ENCODE results near the gene EMX2.

The EMX2 gene

GRCh38 chr10:117562896-117563737 is 20.6 kb downstream of the EMX2 start:
- Histone ChIP-seq H3K27ac (ENCODE audit: low read length) (no peak overlapping the region), H3K4me3 (ENCODE audit: low read length in 2 of 2) (no peak overlapping the region), H3K27me3 (ENCODE audit: control insufficient read depth in 1 of 2, insufficient read depth in 2 of 2, low read length in 2 of 2) (peaks cover 8 to 24% of the 10 kb centered on the region in 2 donors), H3K9me3 (ENCODE audit: control insufficient read depth in 2 of 2, low read length in 2 of 2) (no peaks in the 10 kb centered on the region), H3K9ac (ENCODE audit: low read length in 2 of 2) (no peak overlapping the region), H3K4me1 (ENCODE audit: control insufficient read depth, insufficient read depth, low read length) (no peaks in the 10 kb centered on the region), H3K36me3 (ENCODE audit: control insufficient read depth in 2 of 2, insufficient read depth in 2 of 2, low read length in 2 of 2) (no peaks in the 10 kb centered on the region)

DNA sequence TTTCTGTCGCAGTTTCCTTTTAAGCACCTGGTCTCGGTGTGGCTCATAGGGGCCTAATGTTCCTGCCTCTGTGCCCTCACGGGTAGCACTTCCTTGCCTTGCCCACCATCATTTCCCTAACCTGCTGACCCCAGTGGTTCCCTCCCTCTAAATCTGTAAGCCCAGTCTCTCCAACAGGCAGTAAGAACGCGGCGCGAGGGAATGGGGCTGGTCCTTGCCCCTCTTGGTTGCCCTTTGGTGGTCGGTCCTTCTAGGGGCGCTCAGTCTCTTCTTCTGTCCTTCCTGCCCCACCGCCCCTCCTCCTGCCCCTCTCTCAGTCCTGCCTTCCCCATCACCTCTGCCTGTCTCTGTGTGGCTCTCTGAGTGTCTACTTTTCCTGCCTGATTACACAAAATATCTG is 21.2 kb downstream of the EMX2 start:
- Histone ChIP-seq H3K4me1 (ENCODE audit: control insufficient read depth, insufficient read depth, low read length) (no peaks in the 10 kb centered on the region), H3K9ac (ENCODE audit: low read length in 2 of 2) (no peak overlapping the region), H3K36me3 (ENCODE audit: control insufficient read depth in 2 of 2, insufficient read depth in 2 of 2, low read length in 2 of 2) (no peaks in the 10 kb centered on the region), H3K4me3 (ENCODE audit: low read length in 2 of 2) (no peak overlapping the region), H3K27me3 (ENCODE audit: control insufficient read depth in 1 of 2, insufficient read depth in 2 of 2, low read length in 2 of 2) (peaks cover 8 to 22% of the 10 kb centered on the region in 2 donors), H3K9me3 (ENCODE audit: control insufficient read depth in 2 of 2, low read length in 2 of 2) (no peaks in the 10 kb centered on the region), H3K27ac (ENCODE audit: low read length) (no peak overlapping the region)

- Histone ChIP-seq H3K9me3 (ENCODE audit: control insufficient read depth in 2 of 2, low read length in 2 of 2) (no peaks in the 10 kb centered on the region), H3K36me3 (ENCODE audit: control insufficient read depth in 2 of 2, insufficient read depth in 2 of 2, low read length in 2 of 2) (no peaks in the 10 kb centered on the region), H3K9ac (ENCODE audit: low read length in 2 of 2) (no peak overlapping the region), H3K27me3 (ENCODE audit: control insufficient read depth in 1 of 2, insufficient read depth in 2 of 2, low read length in 2 of 2) (peaks cover 8 to 27% of the 10 kb centered on the region in 2 donors), H3K4me3 (ENCODE audit: low read length in 2 of 2) (no peak overlapping the region), H3K4me1 (ENCODE audit: control insufficient read depth, insufficient read depth, low read length) (no peaks in the 10 kb centered on the region), H3K27ac (ENCODE audit: low read length) (no peak overlapping the region)
Measured at GRCh38 chr10:117565068-117565467, 22.5 kb downstream of the EMX2 start.

GRCh38 chr10:117568334-117568733 is 25.8 kb downstream of the EMX2 start:
- Histone ChIP-seq H3K27ac (ENCODE audit: low read length) (no peak overlapping the region), H3K27me3 (ENCODE audit: control insufficient read depth in 1 of 2, insufficient read depth in 2 of 2, low read length in 2 of 2) (peaks cover 8 to 26% of the 10 kb centered on the region in 2 donors), H3K9ac (ENCODE audit: low read length in 2 of 2) (no peak overlapping the region), H3K9me3 (ENCODE audit: control insufficient read depth in 2 of 2, low read length in 2 of 2) (no peaks in the 10 kb centered on the region), H3K4me1 (ENCODE audit: control insufficient read depth, insufficient read depth, low read length) (no peaks in the 10 kb centered on the region), H3K4me3 (ENCODE audit: low read length in 2 of 2) (no peak overlapping the region), H3K36me3 (ENCODE audit: control insufficient read depth in 2 of 2, insufficient read depth in 2 of 2, low read length in 2 of 2) (no peaks in the 10 kb centered on the region)

DNA sequence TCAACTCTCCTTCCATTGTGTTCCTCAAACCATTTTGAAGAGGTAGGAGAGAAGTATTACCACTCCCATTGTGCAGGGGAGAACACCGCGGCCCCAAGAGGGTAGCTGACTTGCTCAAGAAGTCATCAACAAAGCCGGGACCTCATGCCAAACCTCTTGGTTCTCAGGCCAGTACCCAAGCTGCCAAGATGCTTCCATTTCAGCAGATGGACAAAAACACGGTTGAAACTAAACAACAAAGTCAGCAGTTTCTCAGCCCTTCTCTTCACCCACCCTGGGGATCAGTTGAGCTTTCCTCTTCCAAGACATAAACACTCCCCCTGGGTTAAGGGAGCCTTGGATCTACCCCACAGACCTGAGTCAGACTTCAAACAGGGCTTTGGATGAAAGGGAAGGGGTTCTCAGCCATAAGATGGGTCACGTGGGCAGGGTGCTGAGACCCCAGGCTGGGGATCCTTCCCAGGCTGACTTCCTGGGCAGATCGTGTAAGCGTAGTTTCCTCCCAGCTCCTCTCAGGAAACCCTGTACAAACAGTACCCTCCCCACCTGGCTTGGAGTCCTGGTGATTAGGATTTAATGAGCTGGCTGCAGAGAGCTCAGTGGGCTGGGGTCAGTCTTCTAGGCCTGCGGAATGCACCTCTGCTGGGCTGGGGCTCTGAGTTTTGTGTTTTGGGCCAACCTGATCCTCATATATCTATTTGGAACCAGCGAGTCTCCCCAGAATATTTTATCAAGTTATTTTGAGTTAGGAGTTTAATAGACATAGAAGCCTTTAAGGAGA is 27.3 kb downstream of the EMX2 start:
- no peaks in the 10 kb centered on the region for H3K36me3 ChIP-seq (ENCODE audit: control insufficient read depth in 2 of 2, insufficient read depth in 2 of 2, low read length in 2 of 2)
- H3K9me3 ChIP-seq (ENCODE audit: control insufficient read depth in 2 of 2, low read length in 2 of 2) = no peaks in the 10 kb centered on the region
- H3K9ac ChIP-seq (ENCODE audit: low read length in 2 of 2) = no peak overlapping the region
- H3K4me1 ChIP-seq (ENCODE audit: control insufficient read depth, insufficient read depth, low read length) = no peaks in the 10 kb centered on the region
- no peak overlapping the region for H3K4me3 ChIP-seq (ENCODE audit: low read length in 2 of 2)
- no peak overlapping the region for H3K27ac ChIP-seq (ENCODE audit: low read length)
- peaks cover 9 to 18% of the 10 kb centered on the region in 2 donors for H3K27me3 ChIP-seq (ENCODE audit: control insufficient read depth in 1 of 2, insufficient read depth in 2 of 2, low read length in 2 of 2)

- no peaks in the 10 kb centered on the region for H3K36me3 ChIP-seq (ENCODE audit: control insufficient read depth in 2 of 2, insufficient read depth in 2 of 2, low read length in 2 of 2)
- H3K9me3 ChIP-seq (ENCODE audit: control insufficient read depth in 2 of 2, low read length in 2 of 2) = no peaks in the 10 kb centered on the region
- no peak overlapping the region for H3K4me3 ChIP-seq (ENCODE audit: low read length in 2 of 2)
- no peak overlapping the region for H3K27ac ChIP-seq (ENCODE audit: low read length)
- H3K4me1 ChIP-seq (ENCODE audit: control insufficient read depth, insufficient read depth, low read length) = no peaks in the 10 kb centered on the region
- no peak overlapping the region for H3K9ac ChIP-seq (ENCODE audit: low read length in 2 of 2)
- H3K27me3 ChIP-seq (ENCODE audit: control insufficient read depth in 1 of 2, insufficient read depth in 2 of 2, low read length in 2 of 2) = peaks cover 12 to 24% of the 10 kb centered on the region in 2 donors
Measured at GRCh38 chr10:117570880-117571279, 28.3 kb downstream of the EMX2 start.

DNA sequence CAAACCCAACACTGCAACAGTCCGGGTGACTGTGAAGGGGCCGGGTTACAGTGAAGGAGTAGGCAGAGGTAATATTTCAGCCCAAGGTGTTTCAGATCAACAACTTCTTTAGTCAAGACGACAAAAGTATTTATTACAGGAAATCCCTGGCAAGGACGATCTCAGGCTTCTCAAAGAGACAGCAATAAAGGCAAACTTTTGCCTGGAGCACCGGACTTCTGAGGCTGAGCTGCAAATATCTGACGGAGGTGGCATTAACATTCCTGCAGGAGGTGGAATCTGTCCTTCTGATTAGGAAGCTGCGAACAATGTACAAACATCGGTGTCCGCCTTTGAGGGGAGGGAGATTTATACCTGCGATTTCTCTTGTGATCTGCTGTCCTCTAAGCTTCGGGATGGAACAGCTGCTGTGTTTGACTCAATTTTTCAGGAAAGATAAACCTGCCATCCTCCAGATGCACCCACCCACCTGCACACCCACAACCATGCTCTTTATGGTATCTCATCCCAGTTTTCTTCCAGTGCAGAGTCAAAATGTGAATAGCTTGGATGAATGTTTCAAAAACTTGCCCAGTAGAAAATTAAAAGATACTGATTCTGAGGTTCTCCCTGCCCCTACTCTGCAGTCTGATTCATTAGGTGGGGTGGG is 32.1 kb downstream of the EMX2 start:
- Histone ChIP-seq H3K9me3 (ENCODE audit: control insufficient read depth in 2 of 2, low read length in 2 of 2) (no peaks in the 10 kb centered on the region), H3K27me3 (ENCODE audit: control insufficient read depth in 1 of 2, insufficient read depth in 2 of 2, low read length in 2 of 2) (peaks cover 10 to 19% of the 10 kb centered on the region in 2 donors), H3K4me1 (ENCODE audit: control insufficient read depth, insufficient read depth, low read length) (no peaks in the 10 kb centered on the region), H3K27ac (ENCODE audit: low read length) (no peak overlapping the region), H3K4me3 (ENCODE audit: low read length in 2 of 2) (no peak overlapping the region), H3K36me3 (ENCODE audit: control insufficient read depth in 2 of 2, insufficient read depth in 2 of 2, low read length in 2 of 2) (no peaks in the 10 kb centered on the region), H3K9ac (ENCODE audit: low read length in 2 of 2) (no peak overlapping the region)

GRCh38 chr10:117578490-117578889 is 35.9 kb downstream of the EMX2 start:
- peaks cover 8% of the 10 kb centered on the region in 2 donors for H3K27me3 ChIP-seq (ENCODE audit: control insufficient read depth in 1 of 2, insufficient read depth in 2 of 2, low read length in 2 of 2)
- H3K9ac ChIP-seq (ENCODE audit: low read length in 2 of 2) = no peak overlapping the region
- H3K4me3 ChIP-seq (ENCODE audit: low read length in 2 of 2) = no peak overlapping the region
- H3K4me1 ChIP-seq (ENCODE audit: control insufficient read depth, insufficient read depth, low read length) = no peaks in the 10 kb centered on the region
- no peak overlapping the region for H3K27ac ChIP-seq (ENCODE audit: low read length)
- no peaks in the 10 kb centered on the region for H3K9me3 ChIP-seq (ENCODE audit: control insufficient read depth in 2 of 2, low read length in 2 of 2)
- H3K36me3 ChIP-seq (ENCODE audit: control insufficient read depth in 2 of 2, insufficient read depth in 2 of 2, low read length in 2 of 2) = no peaks in the 10 kb centered on the region

DNA sequence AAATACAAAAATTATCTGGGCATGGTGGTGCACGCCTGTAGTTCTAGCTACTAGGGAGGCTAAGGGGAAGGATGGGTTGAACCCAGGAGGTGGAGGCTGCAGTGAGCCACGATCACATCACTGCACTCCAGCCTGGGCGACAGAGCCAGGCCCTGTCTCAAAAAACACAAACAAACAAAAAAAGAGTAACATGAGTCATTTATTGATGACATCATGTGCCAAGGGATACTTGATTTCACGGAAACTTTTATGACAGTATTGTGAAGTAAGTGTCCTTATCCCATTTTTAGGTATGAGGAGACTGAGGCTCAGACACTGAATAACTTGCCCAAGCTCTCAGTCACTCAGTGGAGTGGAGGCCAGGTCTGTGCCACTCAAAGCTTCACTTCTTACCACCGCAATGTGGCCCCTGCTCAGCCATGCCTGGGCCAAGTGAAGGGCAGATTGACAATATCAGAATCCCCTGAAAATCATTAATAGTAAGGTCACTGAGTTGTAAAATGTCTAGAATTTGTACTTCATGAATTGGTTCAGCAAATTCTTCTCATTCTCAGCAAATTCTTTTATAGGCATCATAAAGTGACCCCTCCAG is 36.5 kb downstream of the EMX2 start:
- H3K27me3 ChIP-seq (ENCODE audit: control insufficient read depth in 1 of 2, insufficient read depth in 2 of 2, low read length in 2 of 2) = peaks cover 6 to 8% of the 10 kb centered on the region in 2 donors
- H3K36me3 ChIP-seq (ENCODE audit: control insufficient read depth in 2 of 2, insufficient read depth in 2 of 2, low read length in 2 of 2) = no peaks in the 10 kb centered on the region
- no peaks in the 10 kb centered on the region for H3K4me1 ChIP-seq (ENCODE audit: control insufficient read depth, insufficient read depth, low read length)
- no peaks in the 10 kb centered on the region for H3K9me3 ChIP-seq (ENCODE audit: control insufficient read depth in 2 of 2, low read length in 2 of 2)
- H3K9ac ChIP-seq (ENCODE audit: low read length in 2 of 2) = no peak overlapping the region
- H3K4me3 ChIP-seq (ENCODE audit: low read length in 2 of 2) = no peak overlapping the region
- no peak overlapping the region for H3K27ac ChIP-seq (ENCODE audit: low read length)

GRCh38 chr10:117581961-117582360 is 39.4 kb downstream of the EMX2 start:
- peaks cover 0 to 4% of the 10 kb centered on the region in 2 donors for H3K27me3 ChIP-seq (ENCODE audit: control insufficient read depth in 1 of 2, insufficient read depth in 2 of 2, low read length in 2 of 2)
- H3K4me3 ChIP-seq (ENCODE audit: low read length in 2 of 2) = no peak overlapping the region
- no peak overlapping the region for H3K27ac ChIP-seq (ENCODE audit: low read length)
- no peak overlapping the region for H3K9ac ChIP-seq (ENCODE audit: low read length in 2 of 2)
- H3K4me1 ChIP-seq (ENCODE audit: control insufficient read depth, insufficient read depth, low read length) = no peaks in the 10 kb centered on the region
- no peaks in the 10 kb centered on the region for H3K36me3 ChIP-seq (ENCODE audit: control insufficient read depth in 2 of 2, insufficient read depth in 2 of 2, low read length in 2 of 2)
- peaks cover 0 to 6% of the 10 kb centered on the region in 2 donors for H3K9me3 ChIP-seq (ENCODE audit: control insufficient read depth in 2 of 2, low read length in 2 of 2)
